Stimulated activated CD8-positive, alpha-beta memory T cell treated with anti-CD3 and anti-CD28 coated beads, Interleukin-7, amount 100 ng/mL, for 4 hours (primary cell): ENCODE measurements around the gene DIP2C.

Experiments used
- DNase-seq, 2 donors: peaks; one replicate each; pipeline ENCODE4 v3.0.0-alpha.2; 2020; ENCODE audit warnings: low read depth in 2 of 2

DIP2C gene

GRCh38 chr10:677750-678661, 11.5 kb downstream of the DIP2C start:
- no peak for DNase-seq

GRCh38 chr10:677038-677437, 12.4 kb downstream of the DIP2C start:
- DNase-seq = no peak

GRCh38 chr10:676178-676577, 13.3 kb downstream of the DIP2C start:
- no peak for DNase-seq

GRCh38 chr10:675532-675931, 13.9 kb downstream of the DIP2C start:
- no peak for DNase-seq

- DNase-seq = no peak
Observed at GRCh38 chr10:673492-673891, 16.0 kb downstream of the DIP2C start.

GRCh38 chr10:672992-673391, 16.5 kb downstream of the DIP2C start:
- no peak for DNase-seq

- no peak for DNase-seq
Observed at GRCh38 chr10:672203-672602, 17.3 kb downstream of the DIP2C start.

GRCh38 chr10:670990-671389, 18.5 kb downstream of the DIP2C start:
- DNase-seq = no peak

GRCh38 chr10:670038-670437, 19.4 kb downstream of the DIP2C start:
- DNase-seq = no peak

GRCh38 chr10:668786-669485, 20.5 kb downstream of the DIP2C start:
- DNase-seq = no peak

GRCh38 chr10:667602-668143, 21.8 kb downstream of the DIP2C start:
- no peak for DNase-seq

GRCh38 chr10:667096-667495, 22.4 kb downstream of the DIP2C start:
- DNase-seq = no peak

- no peak for DNase-seq
Observed at GRCh38 chr10:666237-667012, 23.0 kb downstream of the DIP2C start.

GRCh38 chr10:665579-666091, 23.8 kb downstream of the DIP2C start:
- no peak for DNase-seq

GRCh38 chr10:664893-665292, 24.6 kb downstream of the DIP2C start:
- DNase-seq = no peak

GRCh38 chr10:664301-664700, 25.2 kb downstream of the DIP2C start:
- DNase-seq = no peak

GRCh38 chr10:663831-664251, 25.6 kb downstream of the DIP2C start:
- DNase-seq = no peak

GRCh38 chr10:663466-663751, 26.1 kb downstream of the DIP2C start:
- no peak for DNase-seq

GRCh38 chr10:662686-663465, 26.6 kb downstream of the DIP2C start:
- DNase-seq = no peak

- DNase-seq = no peak
Observed at GRCh38 chr10:662223-662605, 27.3 kb downstream of the DIP2C start.

GRCh38 chr10:661597-662222, 27.8 kb downstream of the DIP2C start:
- DNase-seq = no peak
